ENCODE measurements around the gene MRPL42.
"Not testable (repeated sequence)": the region's sequence is repeated elsewhere in the genome, so short reads cannot be mapped to it uniquely, and the experiment has no call there.

The MRPL42 gene

GRCh38 chr12:93426412-93426805, 40.9 kb upstream of the MRPL42 start:
- DNase-seq (ENCODE audit: extremely low spot score) = no peak
- TF ChIP-seq CTCF (IDR thresholded peaks at IDR 0.05; ENCODE audit: control extremely low read depth, extremely low read depth, low read depth, missing control alignments) = no peak
- ChIA-PET POLR2A (interaction anchor here (0.5 to 1.2 kb wide), 4 partner anchors 8 to 681 kb away, joined by 3 to 11 read pairs (median 6); no protein-coding TSS in a partner anchor), CTCF (interaction anchor here (0.7 to 1.9 kb wide), 7 partner anchors 11 to 675 kb away, joined by 3 to 9 read pairs (median 3); no protein-coding TSS in a partner anchor)

- ChIA-PET CTCF (interaction anchor here (0.9 to 2.5 kb wide), 5 partner anchors 9 to 674 kb away, joined by 3 to 21 read pairs (median 4); no protein-coding TSS in a partner anchor), POLR2A (no interaction called here)
- DNase-seq (ENCODE audit: extremely low spot score) = no peak
- no peak for TF ChIP-seq CTCF (IDR thresholded peaks at IDR 0.05; ENCODE audit: control extremely low read depth, extremely low read depth, low read depth, missing control alignments)
Measured at GRCh38 chr12:93427779-93428564, 39.3 kb upstream of the MRPL42 start.

- ChIA-PET CTCF (interaction anchor here (0.8 to 2.5 kb wide), 3 partner anchors 9 to 671 kb away, joined by 3 to 21 read pairs (median 7); no protein-coding TSS in a partner anchor), POLR2A (interaction anchor here (0.7 kb wide), 1 partner anchor 8 kb away, joined by 3 read pairs; no protein-coding TSS in a partner anchor)
- no peak for DNase-seq (ENCODE audit: extremely low spot score)
- no peak for TF ChIP-seq CTCF (IDR thresholded peaks at IDR 0.05; ENCODE audit: control extremely low read depth, extremely low read depth, low read depth, missing control alignments)
Measured at GRCh38 chr12:93429448-93429847, 37.9 kb upstream of the MRPL42 start.

- no peak for TF ChIP-seq CTCF (IDR thresholded peaks at IDR 0.05; ENCODE audit: control extremely low read depth, extremely low read depth, low read depth, missing control alignments)
- no peak for DNase-seq (ENCODE audit: extremely low spot score)
- ChIA-PET CTCF (interaction anchor here (0.8 to 2.5 kb wide), 3 partner anchors 9 to 671 kb away, joined by 3 to 21 read pairs (median 7); no protein-coding TSS in a partner anchor), POLR2A (interaction anchor here (0.7 kb wide), 1 partner anchor 9 kb away, joined by 3 read pairs; no protein-coding TSS in a partner anchor)
Measured at GRCh38 chr12:93429852-93430251, 37.5 kb upstream of the MRPL42 start.

GRCh38 chr12:93430280-93430679, 37.0 kb upstream of the MRPL42 start:
- ChIA-PET CTCF (interaction anchor here (1.2 to 9.7 kb wide), 4 partner anchors 9 to 37 kb away, joined by 3 to 108 read pairs (median 14); partner anchors contain the start of gene MRPL42), POLR2A (no interaction called here)
- DNase-seq (ENCODE audit: extremely low spot score) = no peak
- TF ChIP-seq CTCF (IDR thresholded peaks at IDR 0.05; ENCODE audit: control extremely low read depth, extremely low read depth, low read depth, missing control alignments) = no peak

GRCh38 chr12:93432031-93432430, 35.3 kb upstream of the MRPL42 start:
- CTCF ChIA-PET = interaction anchor here (1.3 to 9.7 kb wide), 2 partner anchors 12 to 670 kb away, joined by 3 to 108 read pairs; no protein-coding TSS in a partner anchor
- POLR2A ChIA-PET = not testable (repeated sequence)

More at GRCh38 chr12:93432031-93432430, 35.3 kb upstream of the MRPL42 start:
- DNase-seq (ENCODE audit: extremely low spot score) = not testable (repeated sequence)

Data from GM10248 (cell line).